ENCODE results near the gene CHD6.

DNA sequence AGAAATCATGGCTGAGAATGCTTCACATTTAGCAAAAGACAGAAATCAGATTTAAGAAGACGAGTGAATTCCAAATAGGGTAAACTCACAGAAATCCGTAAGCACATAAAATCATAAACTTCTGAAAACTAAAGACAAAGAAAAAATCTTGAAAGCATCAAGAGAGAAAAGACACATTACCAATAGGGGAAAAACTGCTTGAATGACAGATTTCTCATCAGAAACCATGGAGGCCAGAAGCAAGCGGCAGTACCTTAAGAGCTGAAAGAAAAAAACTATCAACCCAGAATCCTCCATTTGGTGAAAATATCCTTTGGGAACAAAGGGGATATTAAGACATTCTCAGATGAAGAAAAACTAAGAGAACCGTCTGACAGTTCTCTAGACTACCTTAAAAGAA lies 185.0 kb downstream of the CHD6 start:
- no peak for TF ChIP-seq POLR2A (IDR thresholded peaks at IDR 0.05; ENCODE audit: low read length)
- no peak for TF ChIP-seq GATA1 (IDR thresholded peaks at IDR 0.05; ENCODE audit: low read depth, low read length)

Data from erythroblast (primary cell).